OCI-LY1 (cell line): Measurements from ENCODE around the gene TAS2R40.

Experiments
- CTCF ChIP-seq: fragments of 200-600 bp; sonication (generic), shearing (Covaris generic); IDR thresholded peaks from 2 replicates; pipeline ENCODE4 v1.5.1; 2017; ENCODE audit warnings: mild to moderate bottlenecking, antibody characterized with exemption, low read length, moderate library complexity, mixed read lengths
- EZH2 ChIP-seq: fragments of 200-600 bp; sonication (generic), shearing (Covaris generic); IDR thresholded peaks from 2 replicates; pipeline ENCODE4 v1.8.0; 2017; ENCODE audit warnings: borderline replicate concordance, mixed run types, mild to moderate bottlenecking, antibody characterized with exemption, low read length, moderate library complexity, mixed read lengths

GRCh38 chr7:143202161-143202560, 19.7 kb upstream of the TAS2R40 start:
- no peak for TF ChIP-seq CTCF
- TF ChIP-seq EZH2 = no peak
